K562 (cell line): ENCODE results near the gene OTUD1. TPM values are rescaled to one million over a fixed set of nuclear protein-coding genes. Genes with fewer than 3 reads are reported as not detected.

Experiments used
- ATAC-seq: fragments of 200-7000 bp; cut with Tn5 transposase; 3 replicates; pipeline ENCODE4 v1.9.1; 2020; ENCODE audit warnings: moderate library complexity
- BruUV-seq: library from RNA; stranded (reverse); fragments of 400-500 nt; replicated peaks from 2 replicates; lab custom pipeline; 2021; lab: Mats Ljungman, UMichigan
- CTCF ChIA-PET: fragments of 300-600 bp; formaldehyde crosslinking; extraction: SDS; loops from one replicate; lab custom pipeline; 2021; ENCODE audit warnings: low intra/inter-chr PET ratio; lab: Yijun Ruan, JAX
- POLR2A ChIA-PET: fragments of 300-600, 350-650 bp; sonication (Branson Sonifier 250); formaldehyde crosslinking; extraction: SDS; loops from one replicate; lab custom pipeline; 2021; ENCODE audit warnings: antibody characterized with exemption, inconsistent platforms; lab: Yijun Ruan, JAX
- DNase-seq, 4 experiments: peaks; one replicate each; pipeline versions ENCODE4 v3.0.0 to v3.0.0-alpha.2; 2011 to 2018; ENCODE audit warnings: low spot score in 3 of 4, mixed read lengths in 3 of 4; ENCODE audit errors: extremely low read depth in 1 of 4
- FAIRE-seq: peaks from 2 replicates; lab custom pipeline; 2011; peaks lifted over from hg19 to GRCh38; lab: Jason Lieb, UNC
- H2AFZ ChIP-seq: 2 replicates; pipeline ENCODE4 v1.6.0; 2011; ENCODE audit warnings: low read depth, low read length, control low read depth, inconsistent platforms
- H3K27ac ChIP-seq: fragments of 200-600 bp; 3 replicates; pipeline ENCODE4 v1.8.0; 2011; ENCODE audit warnings: low read depth, mild to moderate bottlenecking, control low read depth, inconsistent platforms, low read length, moderate library complexity, mixed read lengths; ENCODE audit errors: extremely low read depth
- H3K27me3 ChIP-seq, 2 experiments: fragments of 300-600 bp in 1 of 2; 2 replicates in 1 of 2; 3 replicates in 1 of 2; pipeline versions ENCODE4 v1.6.0 to v1.8.0; 2011; ENCODE audit warnings: inconsistent platforms in 2 of 2, low read length in 2 of 2, mild to moderate bottlenecking in 1 of 2, mixed read lengths in 1 of 2, moderate library complexity in 1 of 2; ENCODE audit not compliant: control insufficient read depth in 2 of 2, insufficient read depth in 2 of 2
- H3K36me3 ChIP-seq: fragments of 300-600 bp; 3 replicates; pipeline ENCODE4 v1.8.0; 2011; ENCODE audit warnings: mild to moderate bottlenecking, low read length, inconsistent platforms; ENCODE audit not compliant: control insufficient read depth, insufficient read depth
- H3K4me1 ChIP-seq, 2 experiments: fragments of 200-600 bp in 1 of 2; replicated peaks in 1 of 2; 2 replicates in 1 of 2; 3 replicates in 1 of 2; pipeline versions ENCODE4 v1.5.1 to v1.8.0; 2011; ENCODE audit warnings: inconsistent platforms in 2 of 2, low read length in 2 of 2, mild to moderate bottlenecking in 1 of 2, mixed read lengths in 1 of 2, moderate library complexity in 1 of 2; ENCODE audit not compliant: control insufficient read depth in 2 of 2, insufficient read depth in 2 of 2
- H3K4me2 ChIP-seq: 2 replicates; pipeline ENCODE4 v1.6.1; 2011; ENCODE audit warnings: low read length, control low read depth, inconsistent platforms, mixed read lengths; ENCODE audit not compliant: insufficient read depth
- H3K4me3 ChIP-seq: fragments of 200-600 bp; sonication (generic), shearing (Covaris generic); 2 replicates; pipeline ENCODE4 v1.5.1; 2016; ENCODE audit warnings: control low read depth, inconsistent platforms
- H3K79me2 ChIP-seq: fragments of 200-600 bp; 3 replicates; pipeline ENCODE4 v1.8.0; 2011; ENCODE audit warnings: low read length, inconsistent platforms; ENCODE audit not compliant: control insufficient read depth, insufficient read depth
- H3K9ac ChIP-seq, 2 experiments: 2 replicates each; pipeline versions ENCODE4 v1.6.0 to v1.6.1; 2011; ENCODE audit warnings: low read depth in 2 of 2, low read length in 2 of 2, control low read depth in 1 of 2, inconsistent platforms in 1 of 2, mild to moderate bottlenecking in 1 of 2, mixed read lengths in 1 of 2; ENCODE audit not compliant: insufficient read depth in 1 of 2
- H3K9me1 ChIP-seq: one replicate; pipeline ENCODE4 v1.6.0; 2011; ENCODE audit warnings: inconsistent platforms, mild to moderate bottlenecking, low read length, moderate library complexity; ENCODE audit not compliant: control insufficient read depth, insufficient read depth
- H3K9me3 ChIP-seq: replicated peaks from 2 replicates; pipeline ENCODE4 v1.5.1; 2011; ENCODE audit warnings: low read depth, low read length, inconsistent platforms; ENCODE audit not compliant: control insufficient read depth, insufficient read depth
- H4K20me1 ChIP-seq: replicated peaks from 2 replicates; pipeline ENCODE4 v1.6.1; 2011; ENCODE audit warnings: low read length, inconsistent platforms, mixed read lengths; ENCODE audit not compliant: control insufficient read depth, insufficient read depth
- FOXA3 ChIP-seq, 2 experiments: fragments of 450-650 bp in 1 of 2; sonication (generic) in 1 of 2; formaldehyde crosslinking; IDR thresholded peaks in 1 of 2; conservative IDR thresholded peaks in 1 of 2; 2 replicates each; pipeline versions ENCODE4 v1.4.0 to v1.8.0; 2020 to 2022; ENCODE audit warnings: mild to moderate bottlenecking in 2 of 2, missing genetic modification reagents in 1 of 2
- HLTF ChIP-seq: fragments of 450-650 bp; IDR thresholded peaks from 2 replicates; pipeline ENCODE4 v1.6.1; 2016
- KDM1A ChIP-seq, 2 experiments: fragments of 450-650 bp; IDR thresholded peaks; 2 replicates each; pipeline ENCODE4 v1.6.1; 2016; ENCODE audit warnings: mild to moderate bottlenecking in 2 of 2
- KLF16 ChIP-seq: IDR thresholded peaks from 2 replicates; pipeline ENCODE4 v1.6.1; 2016; ENCODE audit warnings: antibody characterized with exemption
- NR2C1 ChIP-seq, 2 experiments: fragments of 450-650 bp; IDR thresholded peaks; 2 replicates each; pipeline ENCODE4 v1.6.1; 2017; ENCODE audit warnings: mild to moderate bottlenecking in 2 of 2, antibody characterized with exemption in 1 of 2, inconsistent platforms in 1 of 2, missing compliant biosample characterization in 1 of 2, missing genetic modification characterization in 1 of 2
- PRMT5 ChIP-seq: sonication (generic); formaldehyde crosslinking; IDR thresholded peaks from 2 replicates; pipeline ENCODE4 v1.5.0; 2020; ENCODE audit warnings: missing genetic modification reagents
- SMAD1 ChIP-seq: fragments of 150-350 bp; IDR thresholded peaks from 2 replicates; pipeline ENCODE4 v1.6.1; 2014; ENCODE audit warnings: low read length, low read depth; ENCODE audit not compliant: partially characterized antibody
- YY1 ChIP-seq, 3 experiments: IDR thresholded peaks; 2 replicates each; pipeline ENCODE4 v1.6.1; 2011; ENCODE audit warnings: low read length in 2 of 3, mild to moderate bottlenecking in 2 of 3, moderate library complexity in 2 of 3, borderline replicate concordance in 1 of 3, control low read depth in 1 of 3, low read depth in 1 of 3; ENCODE audit not compliant: insufficient read depth in 3 of 3, insufficient replicate concordance in 2 of 3, control insufficient read depth in 1 of 3, insufficient read length in 1 of 3; ENCODE audit errors: extremely low read depth in 1 of 3
- ZSCAN32 ChIP-seq: fragments of 450-650 bp; formaldehyde crosslinking; IDR thresholded peaks from 2 replicates; pipeline ENCODE4 v1.4.0; 2020; ENCODE audit warnings: mild to moderate bottlenecking, moderate library complexity
- WGBS: fragments of 100-300 bp; shearing (Covaris generic); methylation state at CpG from one replicate; pipeline ENCODE4 v1.1.6; 2016; ENCODE audit warnings: low coverage, mixed read lengths; ENCODE audit not compliant: insufficient coverage; ENCODE audit errors: missing lambda C conversion rate; 5-methylcytosine and 5-hydroxymethylcytosine counted together
- in situ Hi-C: fragments of 300-500 bp; cut with MboI; formaldehyde crosslinking; loops from 4 replicates; pipeline ENCODE4 v1.15.0; 2018; ENCODE audit warnings: inconsistent platforms, mixed read lengths
- intact Hi-C: fragments of 100-400 bp; cut with micrococcal nuclease; formaldehyde crosslinking; loops from 2 replicates; pipeline ENCODE4 v1.14.2; 2022
- polyA plus RNA-seq, 8 experiments: library from polyadenylated mRNA; depleted of rRNA in 4 of 8; stranded (reverse) in 5 of 8; unstranded in 3 of 8; fragments of >200 nt; fragmentation: Nextera tagmentation in 2 of 8; fragmentation: Illumina TruSeq in 1 of 8; extraction: Ambion mirVana in 2 of 8; extraction: Trizol in 1 of 8; gene quantifications; 2 replicates each; pipeline versions ENCODE4 v1.2.1 to v1.2.3, GENCODE V29; 2011 to 2014; ENCODE audit warnings: inconsistent platforms in 1 of 8, missing spikeins in 1 of 8
- total RNA-seq, 7 experiments: library from RNA; depleted of rRNA in 6 of 7; stranded (reverse); fragments of >200 nt in 6 of 7; fragmentation: Illumina TruSeq in 2 of 7; extraction: Trizol in 2 of 7; gene quantifications; 2 replicates each; pipeline versions ENCODE4 v1.2.1 to v1.2.3, GENCODE V29; 2011 to 2021; ENCODE audit warnings: low replicate concordance in 1 of 7
- TF ChIP-seq, protein P1 (sequence below), 2 experiments: IDR thresholded peaks in 1 of 2; conservative IDR thresholded peaks in 1 of 2; 2 replicates each; pipeline ENCODE4 v1.6.1; 2016; ENCODE audit warnings: low read depth in 2 of 2, mild to moderate bottlenecking in 1 of 2, missing compliant biosample characterization in 1 of 2, missing genetic modification characterization in 1 of 2, moderate library complexity in 1 of 2
- TF ChIP-seq, protein P2 (sequence below): fragments of 250-450 bp; sonication (Bioruptor Pico); IDR thresholded peaks from 2 replicates; pipeline ENCODE4 v1.8.0; 2022; ENCODE audit warnings: moderate library complexity, mild to moderate bottlenecking, inconsistent platforms

The OTUD1 gene
- total and polyA plus RNA-seq, 9 of the 15 experiments (the other 6 are each of a cell fraction or from before 2014, with no cell fraction given) = 0.29 to 2.0 (median 0.49) TPM

DNA sequence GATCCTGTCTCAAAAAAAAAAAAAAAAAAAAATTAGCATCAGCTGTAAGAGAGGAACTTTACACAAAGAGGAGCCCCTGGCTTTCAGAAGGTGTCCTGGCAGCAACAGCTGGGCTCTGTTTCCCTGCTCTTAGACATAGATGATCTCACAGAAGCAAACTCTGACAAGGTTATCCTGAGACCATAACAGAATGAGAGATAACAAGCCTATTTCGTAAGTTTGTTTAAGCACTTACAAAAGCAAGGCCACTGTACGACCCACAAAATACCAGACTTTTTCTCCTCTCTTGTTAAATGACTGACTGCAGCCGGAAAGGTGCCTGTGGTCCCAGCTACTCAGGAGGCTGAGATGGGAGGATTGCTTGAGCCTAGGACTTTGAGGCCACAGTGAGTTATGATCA is 33.3 kb upstream of the OTUD1 start:
- WGBS = 0% methylated on average over 3 of the region's 3 CpGs
- in situ Hi-C loops = no loop called here
- no peaks in the 10 kb centered on the region for H3K4me1 ChIP-seq
- TF ChIP-seq YY1 (IDR thresholded peaks at IDR 0.05; ENCODE audit: borderline replicate concordance in 1 of 3, control insufficient read depth in 1 of 3, extremely low read depth in 1 of 3, insufficient read depth in 3 of 3, insufficient read length in 1 of 3, insufficient replicate concordance in 2 of 3, low read depth in 1 of 3, low read length in 2 of 3) (no peak), ZSCAN32 (no peak), SMAD1 (no peak), KDM1A (IDR thresholded peaks at IDR 0.05) (no peak), FOXA3 (CRISPR knock-in tag; conservative IDR thresholded peaks at IDR 0.05 in 1 of 2, IDR thresholded peaks at IDR 0.05 in 1 of 2) (no peak), PRMT5 (CRISPR knock-in tag) (no peak), KLF16 (no peak), HLTF (no peak), NR2C1 (IDR thresholded peaks at IDR 0.05) (no peak), NR2C1 (tag; IDR thresholded peaks at IDR 0.05) (no peak)
- TF ChIP-seq, protein P1, sequence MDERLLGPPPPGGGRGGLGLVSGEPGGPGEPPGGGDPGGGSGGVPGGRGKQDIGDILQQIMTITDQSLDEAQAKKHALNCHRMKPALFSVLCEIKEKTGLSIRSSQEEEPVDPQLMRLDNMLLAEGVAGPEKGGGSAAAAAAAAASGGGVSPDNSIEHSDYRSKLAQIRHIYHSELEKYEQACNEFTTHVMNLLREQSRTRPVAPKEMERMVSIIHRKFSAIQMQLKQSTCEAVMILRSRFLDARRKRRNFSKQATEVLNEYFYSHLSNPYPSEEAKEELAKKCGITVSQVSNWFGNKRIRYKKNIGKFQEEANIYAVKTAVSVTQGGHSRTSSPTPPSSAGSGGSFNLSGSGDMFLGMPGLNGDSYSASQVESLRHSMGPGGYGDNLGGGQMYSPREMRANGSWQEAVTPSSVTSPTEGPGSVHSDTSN (CRISPR knock-in tag; IDR thresholded peaks at IDR 0.05; ENCODE audit: low read depth) = no peak
- TF ChIP-seq, protein P1 (tag; conservative IDR thresholded peaks at IDR 0.05; ENCODE audit: low read depth) = no peak
- TF ChIP-seq, protein P2, sequence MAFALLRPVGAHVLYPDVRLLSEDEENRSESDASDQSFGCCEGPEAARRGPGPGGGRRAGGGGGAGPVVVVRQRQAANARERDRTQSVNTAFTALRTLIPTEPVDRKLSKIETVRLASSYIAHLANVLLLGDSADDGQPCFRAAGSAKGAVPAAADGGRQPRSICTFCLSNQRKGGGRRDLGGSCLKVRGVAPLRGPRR (CRISPR knock-in tag) = no peak

More for the DNA sequence above, 33.3 kb upstream of the OTUD1 start:
- DNase-seq (no peak), FAIRE-seq (no peak), ATAC-seq (no peak)
- H3K9me3 ChIP-seq = no peaks in the 10 kb centered on the region
- no peaks in the 10 kb centered on the region for H3K79me2 ChIP-seq
- CTCF ChIA-PET = no interaction called here
- no peak overlapping the region for H3K9ac ChIP-seq
- H3K27me3 ChIP-seq = no peaks in the 10 kb centered on the region
- H4K20me1 ChIP-seq = no peaks in the 10 kb centered on the region
- no peak overlapping the region for H3K27ac ChIP-seq
- H3K4me2 ChIP-seq = no peak overlapping the region
- no peak overlapping the region for H2AFZ ChIP-seq
- POLR2A ChIA-PET = interaction anchor here (0.6 to 0.9 kb wide), 2 partner anchors 9 to 891 kb away, joined by 3 to 4 read pairs; no protein-coding TSS in a partner anchor
- no peaks in the 10 kb centered on the region for H3K9me1 ChIP-seq
- H3K36me3 ChIP-seq = no peaks in the 10 kb centered on the region
- no peak overlapping the region for H3K4me3 ChIP-seq
- intact Hi-C loops = no loop called here
- no TSS peak for BruUV-seq
